BLaER1 (cell line): ENCODE measurements around the gene HTRA3.

Experiments
- H3K27ac ChIP-seq: shearing (Covaris generic); formaldehyde crosslinking; 2 replicates; pipeline ENCODE4 v1.8.1; 2022
- H3K27me3 ChIP-seq: shearing (Covaris generic); formaldehyde crosslinking; 2 replicates; pipeline ENCODE4 v1.8.1; 2022
- H3K36me3 ChIP-seq: shearing (Covaris generic); formaldehyde crosslinking; 2 replicates; pipeline ENCODE4 v1.8.1; 2022
- H3K4me1 ChIP-seq: shearing (Covaris generic); formaldehyde crosslinking; 2 replicates; pipeline ENCODE4 v1.8.1; 2022
- H3K4me2 ChIP-seq: shearing (Covaris generic); formaldehyde crosslinking; 2 replicates; pipeline ENCODE4 v1.8.1; 2022
- H3K4me3 ChIP-seq: shearing (Covaris generic); formaldehyde crosslinking; 2 replicates; pipeline ENCODE4 v1.8.1; 2022
- H3K9ac ChIP-seq: shearing (Covaris generic); formaldehyde crosslinking; 2 replicates; pipeline ENCODE4 v1.8.1; 2022
- H3K9me3 ChIP-seq: shearing (Covaris generic); formaldehyde crosslinking; 2 replicates; pipeline ENCODE4 v1.8.1; 2022
- H4K20me1 ChIP-seq: shearing (Covaris generic); formaldehyde crosslinking; 2 replicates; pipeline ENCODE4 v1.8.1; 2022
- Cebpa-rat ChIP-seq: shearing (Covaris generic); IDR thresholded peaks from 2 replicates; pipeline ENCODE4 v1.8.1; 2022

Gene HTRA3

GRCh38 chr4:8283161-8283560 lies 13.6 kb downstream of the HTRA3 start:
- H3K4me3 ChIP-seq = peak overlapping the region; percentile 57
- H3K27me3 ChIP-seq = no peaks in the 10 kb centered on the region
- no peak for TF ChIP-seq Cebpa-rat
- no peaks in the 10 kb centered on the region for H3K9me3 ChIP-seq
- H3K27ac ChIP-seq = peak overlapping the region; percentile 97
- peaks cover 81% of the 10 kb centered on the region for H3K36me3 ChIP-seq
- H3K4me2 ChIP-seq = peak overlapping the region; percentile 97
- peaks cover 99% of the 10 kb centered on the region for H3K4me1 ChIP-seq
- peak overlapping the region; percentile 74; the same call in 1 of the 2 replicates for H3K9ac ChIP-seq
- H4K20me1 ChIP-seq = peaks cover 98% of the 10 kb centered on the region

GRCh38 chr4:8283631-8284121 lies 14.1 kb downstream of the HTRA3 start:
- no peaks in the 10 kb centered on the region for H3K27me3 ChIP-seq
- no peaks in the 10 kb centered on the region for H3K9me3 ChIP-seq
- H3K4me1 ChIP-seq = peaks cover 99% of the 10 kb centered on the region
- H4K20me1 ChIP-seq = peaks cover 98% of the 10 kb centered on the region
- H3K36me3 ChIP-seq = peaks cover 86% of the 10 kb centered on the region
- H3K4me3 ChIP-seq = peak overlapping the region; percentile 57; the same call in 1 of the 2 replicates
- H3K9ac ChIP-seq = peak overlapping the region; percentile 74; the same call in 1 of the 2 replicates
- H3K4me2 ChIP-seq = peak overlapping the region; percentile 97
- H3K27ac ChIP-seq = peak overlapping the region; percentile 97
- no peak for TF ChIP-seq Cebpa-rat

DNA sequence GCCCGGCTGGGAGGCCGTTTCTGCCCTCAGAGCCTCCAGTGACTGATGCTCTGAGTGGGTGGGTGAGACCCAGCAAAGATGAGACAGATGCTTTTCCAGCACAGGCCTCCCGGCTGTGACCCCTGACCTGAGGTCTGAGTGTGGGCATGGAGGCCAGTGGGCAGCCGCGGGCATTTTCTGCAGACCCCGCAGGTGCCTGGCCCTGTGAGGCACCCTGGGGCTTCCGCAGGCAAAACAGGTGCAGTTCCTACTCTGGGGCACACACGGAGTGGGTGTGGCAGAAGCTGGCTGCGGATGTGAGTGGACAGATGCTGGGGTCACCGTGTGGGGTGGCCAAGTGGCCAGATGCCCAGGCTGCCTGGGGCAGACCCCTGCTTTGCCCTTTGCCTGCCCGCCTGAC lies 14.8 kb downstream of the HTRA3 start:
- no peak for TF ChIP-seq Cebpa-rat

GRCh38 chr4:8285143-8285975 lies 15.8 kb downstream of the HTRA3 start:
- no peak for TF ChIP-seq Cebpa-rat
- Histone ChIP-seq H4K20me1 (peaks cover 100% of the 10 kb centered on the region), H3K9ac (no peak overlapping the region), H3K4me1 (peaks cover 100% of the 10 kb centered on the region), H3K9me3 (no peaks in the 10 kb centered on the region), H3K4me2 (peak overlapping the region; percentile 97), H3K27me3 (no peaks in the 10 kb centered on the region), H3K27ac (peak overlapping the region; percentile 97), H3K36me3 (peaks cover 100% of the 10 kb centered on the region), H3K4me3 (no peak overlapping the region)

More for the DNA sequence above, 14.8 kb downstream of the HTRA3 start:
- Histone ChIP-seq H3K4me2 (peak overlapping the region; percentile 97), H3K27me3 (no peaks in the 10 kb centered on the region), H3K4me1 (peaks cover 100% of the 10 kb centered on the region), H3K4me3 (no peak overlapping the region), H4K20me1 (peaks cover 100% of the 10 kb centered on the region), H3K27ac (peak overlapping the region; percentile 97; the same call in 1 of the 2 replicates), H3K9me3 (no peaks in the 10 kb centered on the region), H3K36me3 (peaks cover 94% of the 10 kb centered on the region), H3K9ac (no peak overlapping the region)

- Histone ChIP-seq H4K20me1 (peaks cover 100% of the 10 kb centered on the region), H3K4me3 (no peak overlapping the region), H3K4me2 (peak overlapping the region; percentile 97), H3K27ac (peak overlapping the region; percentile 40), H3K4me1 (peaks cover 100% of the 10 kb centered on the region), H3K9me3 (no peaks in the 10 kb centered on the region), H3K36me3 (peaks cover 100% of the 10 kb centered on the region), H3K27me3 (no peaks in the 10 kb centered on the region), H3K9ac (no peak overlapping the region)
- no peak for TF ChIP-seq Cebpa-rat
Observed at GRCh38 chr4:8285976-8286718, 16.6 kb downstream of the HTRA3 start.

GRCh38 chr4:8286719-8287342 lies 17.3 kb downstream of the HTRA3 start:
- Histone ChIP-seq H3K9me3 (no peaks in the 10 kb centered on the region), H3K4me2 (peak overlapping the region; percentile 97), H3K9ac (0 out of 2 replicates have a peak overlapping the region, but pooled peaks have one; percentile 19), H3K27me3 (no peaks in the 10 kb centered on the region), H3K27ac (peak overlapping the region; percentile 40), H3K36me3 (peaks cover 100% of the 10 kb centered on the region), H4K20me1 (peaks cover 100% of the 10 kb centered on the region), H3K4me1 (peaks cover 97% of the 10 kb centered on the region), H3K4me3 (0 out of 2 replicates have a peak overlapping the region, but pooled peaks have one; percentile 7)
- TF ChIP-seq Cebpa-rat = no peak

GRCh38 chr4:8287343-8288280 lies 18.1 kb downstream of the HTRA3 start:
- Histone ChIP-seq H3K4me3 (0 out of 2 replicates have a peak overlapping the region, but pooled peaks have one; percentile 7), H4K20me1 (peaks cover 100% of the 10 kb centered on the region), H3K9ac (no peak overlapping the region), H3K4me1 (peaks cover 89% of the 10 kb centered on the region), H3K36me3 (peaks cover 100% of the 10 kb centered on the region), H3K9me3 (no peaks in the 10 kb centered on the region), H3K27me3 (no peaks in the 10 kb centered on the region), H3K4me2 (peak overlapping the region; percentile 97), H3K27ac (peak overlapping the region; percentile 40; the same call in 1 of the 2 replicates)
- no peak for TF ChIP-seq Cebpa-rat

- H3K9ac ChIP-seq = no peak overlapping the region
- TF ChIP-seq Cebpa-rat = no peak
Observed at GRCh38 chr4:8289151-8289750, 19.7 kb downstream of the HTRA3 start.

More at GRCh38 chr4:8289151-8289750, 19.7 kb downstream of the HTRA3 start:
- no peaks in the 10 kb centered on the region for H3K9me3 ChIP-seq
- H3K4me1 ChIP-seq = peaks cover 73% of the 10 kb centered on the region
- peaks cover 100% of the 10 kb centered on the region for H3K36me3 ChIP-seq
- H3K27ac ChIP-seq = no peak overlapping the region
- peak overlapping the region; percentile 97 for H3K4me2 ChIP-seq
- H4K20me1 ChIP-seq = peaks cover 100% of the 10 kb centered on the region
- H3K27me3 ChIP-seq = no peaks in the 10 kb centered on the region
- H3K4me3 ChIP-seq = no peak overlapping the region
